OCI-LY1 (cell line): Measurements from ENCODE around the gene MBD5.

Source experiments
- H2AFZ ChIP-seq: fragments of 200-600 bp; sonication (generic), shearing (Covaris generic); 2 replicates; pipeline ENCODE4 v1.6.0; 2014; ENCODE audit warnings: antibody characterized with exemption, mild to moderate bottlenecking, low read length
- H3F3A ChIP-seq: fragments of 200-600 bp; sonication (generic), shearing (Covaris generic); 2 replicates; pipeline ENCODE4 v1.6.0; 2014; ENCODE audit warnings: mild to moderate bottlenecking, antibody characterized with exemption, low read length, moderate library complexity; ENCODE audit not compliant: insufficient read depth
- H3K27ac ChIP-seq: fragments of 200-600 bp; sonication (generic); 2 replicates; pipeline ENCODE4 v1.5.1; 2014; ENCODE audit warnings: low read length, mixed run types, mild to moderate bottlenecking, low read depth; ENCODE audit not compliant: poor library complexity, severe bottlenecking
- H3K27me3 ChIP-seq: fragments of 200-600 bp; sonication (generic); 2 replicates; pipeline ENCODE4 v1.6.0; 2014; ENCODE audit warnings: antibody characterized with exemption, mild to moderate bottlenecking, low read length, moderate library complexity; ENCODE audit not compliant: insufficient read depth
- H3K36me3 ChIP-seq: fragments of 200-600 bp; sonication (generic); 2 replicates; pipeline ENCODE4 v1.6.1; 2014; ENCODE audit warnings: mild to moderate bottlenecking, antibody characterized with exemption, low read length, moderate library complexity, mixed read lengths; ENCODE audit not compliant: insufficient read depth
- H3K4me1 ChIP-seq: fragments of 200-600 bp; sonication (generic); 2 replicates; pipeline ENCODE4 v1.5.1; 2014; ENCODE audit warnings: mild to moderate bottlenecking, low read length, moderate library complexity; ENCODE audit not compliant: insufficient read depth, severe bottlenecking
- H3K4me2 ChIP-seq: fragments of 200-600 bp; sonication (generic), shearing (Covaris generic); 2 replicates; pipeline ENCODE4 v1.6.1; 2014; ENCODE audit warnings: low read length
- H3K4me3 ChIP-seq: fragments of 200-600 bp; sonication (generic); 2 replicates; pipeline ENCODE4 v1.5.1; 2014; ENCODE audit warnings: low read length, low read depth, mild to moderate bottlenecking, mixed read lengths; ENCODE audit not compliant: poor library complexity, severe bottlenecking
- H3K79me2 ChIP-seq: fragments of 200-600 bp; shearing (Covaris generic); 2 replicates; pipeline ENCODE4 v1.6.1; 2016; ENCODE audit warnings: mixed run types, low read length, mixed read lengths; ENCODE audit not compliant: insufficient read depth
- H3K9ac ChIP-seq: fragments of 200-600 bp; sonication (generic), shearing (Covaris generic); 2 replicates; pipeline ENCODE4 v1.6.1; 2014; ENCODE audit warnings: mild to moderate bottlenecking, low read length, mixed read lengths
- H3K9me2 ChIP-seq: fragments of 200-600 bp; sonication (generic), shearing (Covaris generic); 2 replicates; pipeline ENCODE4 v1.6.1; 2014; ENCODE audit warnings: low read depth, mild to moderate bottlenecking, low read length, mixed read lengths
- H3K9me3 ChIP-seq: fragments of 200-600 bp; shearing (Covaris generic); 2 replicates; pipeline ENCODE4 v1.6.1; 2014; ENCODE audit warnings: low read length, mixed read lengths
- H4K20me1 ChIP-seq: fragments of 200-600 bp; sonication (generic), shearing (Covaris generic); 2 replicates; pipeline ENCODE4 v1.6.0; 2016; ENCODE audit warnings: mild to moderate bottlenecking, low read length; ENCODE audit not compliant: insufficient read depth
- CTCF ChIP-seq: fragments of 200-600 bp; sonication (generic), shearing (Covaris generic); IDR thresholded peaks from 2 replicates; pipeline ENCODE4 v1.5.1; 2017; ENCODE audit warnings: mild to moderate bottlenecking, antibody characterized with exemption, low read length, moderate library complexity, mixed read lengths
- EZH2 ChIP-seq: fragments of 200-600 bp; sonication (generic), shearing (Covaris generic); IDR thresholded peaks from 2 replicates; pipeline ENCODE4 v1.8.0; 2017; ENCODE audit warnings: borderline replicate concordance, mixed run types, mild to moderate bottlenecking, antibody characterized with exemption, low read length, moderate library complexity, mixed read lengths

MBD5 gene

GRCh38 chr2:148063633-148064032, 42.7 kb downstream of the MBD5 start:
- no peak overlapping the region for H2AFZ ChIP-seq
- H3K9ac ChIP-seq, result no peak overlapping the region
- H3K36me3 ChIP-seq, result no peaks in the 10 kb centered on the region; the same call in 1 of the 2 replicates
- H3K9me3 ChIP-seq, result no peaks in the 10 kb centered on the region
- no peak overlapping the region for H3K4me2 ChIP-seq
- no peaks in the 10 kb centered on the region for H3K4me1 ChIP-seq
- no peaks in the 10 kb centered on the region for H3F3A ChIP-seq
- H3K27me3 ChIP-seq, result no peaks in the 10 kb centered on the region
- H3K27ac ChIP-seq, result no peak overlapping the region
- no peaks in the 10 kb centered on the region for H3K9me2 ChIP-seq
- TF ChIP-seq CTCF, result no peak
- TF ChIP-seq EZH2, result no peak
- no peak overlapping the region for H3K4me3 ChIP-seq
- H4K20me1 ChIP-seq, result no peaks in the 10 kb centered on the region
- no peaks in the 10 kb centered on the region for H3K79me2 ChIP-seq

GRCh38 chr2:148065936-148066335, 45.0 kb downstream of the MBD5 start:
- no peak overlapping the region for H3K9ac ChIP-seq
- H3K9me2 ChIP-seq, result no peaks in the 10 kb centered on the region
- no peaks in the 10 kb centered on the region for H3K27me3 ChIP-seq
- H3K79me2 ChIP-seq, result no peaks in the 10 kb centered on the region
- H2AFZ ChIP-seq, result no peak overlapping the region
- H3K4me1 ChIP-seq, result no peaks in the 10 kb centered on the region
- no peak overlapping the region for H3K27ac ChIP-seq
- no peaks in the 10 kb centered on the region for H3F3A ChIP-seq
- H3K36me3 ChIP-seq, result no peaks in the 10 kb centered on the region
- H3K4me2 ChIP-seq, result no peak overlapping the region
- no peaks in the 10 kb centered on the region for H4K20me1 ChIP-seq
- TF ChIP-seq EZH2 (no peak), CTCF (no peak)
- no peak overlapping the region for H3K4me3 ChIP-seq
- no peaks in the 10 kb centered on the region for H3K9me3 ChIP-seq

GRCh38 chr2:148067801-148068200, 46.9 kb downstream of the MBD5 start:
- no peak overlapping the region for H3K27ac ChIP-seq
- TF ChIP-seq EZH2 (no peak), CTCF (no peak)
- H3K9me2 ChIP-seq, result no peaks in the 10 kb centered on the region
- H3K9me3 ChIP-seq, result no peaks in the 10 kb centered on the region
- no peaks in the 10 kb centered on the region for H3K79me2 ChIP-seq
- no peaks in the 10 kb centered on the region for H3K27me3 ChIP-seq
- H3K4me3 ChIP-seq, result no peak overlapping the region
- H3F3A ChIP-seq, result no peaks in the 10 kb centered on the region
- no peak overlapping the region for H2AFZ ChIP-seq
- H4K20me1 ChIP-seq, result no peaks in the 10 kb centered on the region
- H3K36me3 ChIP-seq, result no peaks in the 10 kb centered on the region
- H3K4me1 ChIP-seq, result no peaks in the 10 kb centered on the region
- H3K4me2 ChIP-seq, result no peak overlapping the region
- no peak overlapping the region for H3K9ac ChIP-seq
